SH-SY5Y (cell line): ENCODE data around the gene SMAP1.

Experiments used
- GATA2 ChIP-seq: IDR thresholded peaks from 2 replicates; pipeline ENCODE4 v1.6.1; 2011; ENCODE audit warnings: mild to moderate bottlenecking, low read depth, low read length
- GATA3 ChIP-seq: IDR thresholded peaks from 2 replicates; pipeline ENCODE4 v1.6.1; 2011; ENCODE audit warnings: low read depth, mild to moderate bottlenecking, low read length, moderate library complexity

The SMAP1 gene

GRCh38 chr6:70857387-70858077 lies 189.8 kb downstream of the SMAP1 start:
- TF ChIP-seq GATA3 (no peak), GATA2 (no peak)

GRCh38 chr6:70860045-70860444 lies 192.4 kb downstream of the SMAP1 start:
- TF ChIP-seq GATA3 (no peak), GATA2 (no peak)

- TF ChIP-seq GATA2 (no peak), GATA3 (no peak)
These were observed 193.2 kb downstream of the SMAP1 start for GRCh38 chr6:70860920-70861319.

GRCh38 chr6:70863343-70863742 lies 195.7 kb downstream of the SMAP1 start:
- TF ChIP-seq GATA2 (no peak), GATA3 (no peak)

GRCh38 chr6:70864401-70864800 lies 196.7 kb downstream of the SMAP1 start:
- TF ChIP-seq GATA2 (no peak), GATA3 (no peak)

GRCh38 chr6:70872469-70872868 lies 204.8 kb downstream of the SMAP1 start:
- TF ChIP-seq GATA2 (no peak), GATA3 (no peak)

GRCh38 chr6:70874181-70874913 lies 206.7 kb downstream of the SMAP1 start:
- TF ChIP-seq GATA2 (no peak), GATA3 (no peak)

GRCh38 chr6:70879496-70879895 lies 211.8 kb downstream of the SMAP1 start:
- TF ChIP-seq GATA2 (no peak), GATA3 (no peak)

- TF ChIP-seq GATA3 (no peak), GATA2 (no peak)
These were observed 216.6 kb downstream of the SMAP1 start for GRCh38 chr6:70884074-70884983.

GRCh38 chr6:70886071-70886470 lies 218.4 kb downstream of the SMAP1 start:
- TF ChIP-seq GATA2 (no peak), GATA3 (no peak)

GRCh38 chr6:70886661-70887060 lies 219.0 kb downstream of the SMAP1 start:
- TF ChIP-seq GATA2 (no peak), GATA3 (no peak)

- TF ChIP-seq GATA3 (no peak), GATA2 (no peak)
These were observed 221.6 kb downstream of the SMAP1 start for GRCh38 chr6:70889270-70889669.

GRCh38 chr6:70894001-70894400 lies 226.3 kb downstream of the SMAP1 start:
- TF ChIP-seq GATA2 (no peak), GATA3 (no peak)

GRCh38 chr6:70900047-70900446 lies 232.4 kb downstream of the SMAP1 start:
- TF ChIP-seq GATA2 (no peak), GATA3 (no peak)

- TF ChIP-seq GATA3 (no peak), GATA2 (no peak)
These were observed 233.6 kb downstream of the SMAP1 start for GRCh38 chr6:70901324-70901723.
